Gastroesophageal sphincter (tissue), 4 donors: ENCODE data around the gene LTF. TPM values are rescaled to one million over a fixed set of nuclear protein-coding genes. Genes with fewer than 3 reads are reported as not detected.

Experiments
- ATAC-seq: fragments of 150-250 bp; one replicate; pipeline ENCODE4 v1.9.1; 2016; ENCODE audit warnings: mild to moderate bottlenecking, moderate library complexity
- H3K27ac ChIP-seq, 4 donors: fragments of 200-600 bp; sonication (generic) in 3 of 4; 1 replicate in 3 of 4; 2 replicates in 1 of 4; pipeline ENCODE4 v1.5.1; 2016 to 2019
- H3K27me3 ChIP-seq: fragments of 200-600 bp; sonication (generic); one replicate; pipeline ENCODE4 v1.5.1; 2019
- H3K36me3 ChIP-seq, 2 donors: fragments of 200-600 bp; sonication (generic); one replicate each; pipeline ENCODE4 v1.5.1; 2019; ENCODE audit warnings: control low read depth in 1 of 2
- H3K4me1 ChIP-seq, 3 donors: fragments of 200-600 bp; sonication (generic); 1 replicate in 2 of 3; 2 replicates in 1 of 3; pipeline ENCODE4 v1.5.1; 2016 to 2019; ENCODE audit warnings: control low read depth in 2 of 3
- H3K4me3 ChIP-seq, 2 donors: fragments of 200-600 bp; sonication (generic); one replicate each; pipeline ENCODE4 v1.5.1; 2019; ENCODE audit warnings: mild to moderate bottlenecking in 1 of 2, moderate library complexity in 1 of 2
- H3K9me3 ChIP-seq, 3 donors: fragments of 200-600 bp; sonication (generic); one replicate each; pipeline ENCODE4 v1.5.1; 2017 to 2019; ENCODE audit warnings: control low read depth in 2 of 3
- EP300 ChIP-seq: sonication (generic); formaldehyde crosslinking; IDR thresholded peaks from one replicate; pipeline ENCODE4 v1.6.1; 2017; ENCODE audit warnings: antibody characterized with exemption, mild to moderate bottlenecking
- POLR2A ChIP-seq, 2 donors: fragments of 450-650 bp; IDR thresholded peaks; one replicate each; pipeline ENCODE4 v1.6.1; 2017; ENCODE audit warnings: antibody characterized with exemption in 2 of 2, mild to moderate bottlenecking in 2 of 2, moderate library complexity in 1 of 2
- POLR2AphosphoS5 ChIP-seq: sonication (generic); formaldehyde crosslinking; IDR thresholded peaks from one replicate; pipeline ENCODE4 v1.6.1; 2017; ENCODE audit warnings: antibody characterized with exemption
- WGBS, 2 donors: methylation state at CpG; one replicate each; pipeline ENCODE4 v1.1.5; 2018; ENCODE audit warnings: low coverage in 1 of 2; 5-methylcytosine and 5-hydroxymethylcytosine counted together
- total RNA-seq, 4 donors: library from RNA; depleted of rRNA; stranded (reverse); fragments of >200 nt; gene quantifications; one replicate each; pipeline ENCODE4 v1.1.0, GENCODE V29; 2016
- TF ChIP-seq, protein P1 (sequence below), 4 experiments: fragments of 200-600 bp in 2 of 4; fragments of 450-650 bp in 2 of 4; sonication (generic) in 1 of 4; IDR thresholded peaks; one replicate each; pipeline ENCODE4 v1.5.1; 2017 to 2019; ENCODE audit warnings: antibody characterized with exemption in 4 of 4, mild to moderate bottlenecking in 2 of 4, moderate library complexity in 2 of 4

LTF gene
- total RNA-seq, 4 donors from 2014 or later: 1.2 to 198 (median 1.4) TPM

- Histone ChIP-seq H3K36me3 (no peaks in the 10 kb centered on the region), H3K9me3 (peaks cover 0 to 14% (median 0%) of the 10 kb centered on the region in 3 donors), H3K27me3 (peaks cover 28% of the 10 kb centered on the region), H3K27ac (no peak overlapping the region), H3K4me3 (no peak overlapping the region), H3K4me1 (no peaks in the 10 kb centered on the region)
- TF ChIP-seq POLR2A (IDR thresholded peaks at IDR 0.05): no peak
- TF ChIP-seq, protein P1, sequence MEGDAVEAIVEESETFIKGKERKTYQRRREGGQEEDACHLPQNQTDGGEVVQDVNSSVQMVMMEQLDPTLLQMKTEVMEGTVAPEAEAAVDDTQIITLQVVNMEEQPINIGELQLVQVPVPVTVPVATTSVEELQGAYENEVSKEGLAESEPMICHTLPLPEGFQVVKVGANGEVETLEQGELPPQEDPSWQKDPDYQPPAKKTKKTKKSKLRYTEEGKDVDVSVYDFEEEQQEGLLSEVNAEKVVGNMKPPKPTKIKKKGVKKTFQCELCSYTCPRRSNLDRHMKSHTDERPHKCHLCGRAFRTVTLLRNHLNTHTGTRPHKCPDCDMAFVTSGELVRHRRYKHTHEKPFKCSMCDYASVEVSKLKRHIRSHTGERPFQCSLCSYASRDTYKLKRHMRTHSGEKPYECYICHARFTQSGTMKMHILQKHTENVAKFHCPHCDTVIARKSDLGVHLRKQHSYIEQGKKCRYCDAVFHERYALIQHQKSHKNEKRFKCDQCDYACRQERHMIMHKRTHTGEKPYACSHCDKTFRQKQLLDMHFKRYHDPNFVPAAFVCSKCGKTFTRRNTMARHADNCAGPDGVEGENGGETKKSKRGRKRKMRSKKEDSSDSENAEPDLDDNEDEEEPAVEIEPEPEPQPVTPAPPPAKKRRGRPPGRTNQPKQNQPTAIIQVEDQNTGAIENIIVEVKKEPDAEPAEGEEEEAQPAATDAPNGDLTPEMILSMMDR (IDR thresholded peaks at IDR 0.05): no peak
- TF ChIP-seq EP300: no peak
- no peak for TF ChIP-seq POLR2AphosphoS5
- 72 to 77% methylated on average over 5 to 6 of the region's 6 CpGs for WGBS, 2 donors
- ATAC-seq: no peak
These were observed 13.1 kb upstream of the LTF start for GRCh38 chr3:46477756-46478155.

DNA sequence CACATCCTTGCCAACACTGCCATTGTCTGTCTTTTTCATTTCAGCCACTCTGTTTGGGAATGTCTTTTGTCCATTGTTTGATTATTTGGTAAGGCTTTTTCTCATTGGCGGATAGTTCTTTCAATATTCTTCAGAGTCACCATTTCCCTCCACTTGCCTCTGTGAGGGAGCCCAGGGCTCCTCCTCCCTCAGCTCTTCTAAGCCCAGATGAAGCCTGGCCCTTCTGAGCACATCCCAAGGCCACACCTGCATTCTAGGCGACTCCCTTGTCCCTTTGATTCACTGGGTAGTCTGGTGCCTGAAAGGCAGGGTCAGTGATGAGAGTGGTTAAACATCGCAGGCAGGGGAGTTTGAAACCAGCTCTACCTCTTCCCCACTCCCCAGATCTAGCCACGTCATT is 12.4 kb upstream of the LTF start:
- ATAC-seq: no peak
- Histone ChIP-seq H3K9me3 (peaks cover 0 to 14% (median 0%) of the 10 kb centered on the region in 3 donors), H3K4me1 (no peaks in the 10 kb centered on the region), H3K36me3 (no peaks in the 10 kb centered on the region), H3K27me3 (peaks cover 28% of the 10 kb centered on the region), H3K4me3 (no peak overlapping the region), H3K27ac (no peak overlapping the region)
- TF ChIP-seq EP300: no peak
- no peak for TF ChIP-seq POLR2A (IDR thresholded peaks at IDR 0.05)
- TF ChIP-seq, protein P1 (IDR thresholded peaks at IDR 0.05): no peak
- no peak for TF ChIP-seq POLR2AphosphoS5
- 76 to 77% methylated on average over 3 to 4 of the region's 4 CpGs for WGBS, 2 donors

- no peak for TF ChIP-seq POLR2A (IDR thresholded peaks at IDR 0.05)
- Histone ChIP-seq H3K9me3 (peaks cover 0 to 14% (median 0%) of the 10 kb centered on the region in 3 donors), H3K4me1 (no peaks in the 10 kb centered on the region), H3K4me3 (no peak overlapping the region), H3K27ac (no peak overlapping the region), H3K36me3 (no peaks in the 10 kb centered on the region), H3K27me3 (peaks cover 6% of the 10 kb centered on the region)
- WGBS, 2 donors: 86 to 90% methylated on average over 2 of the region's 2 CpGs
- no peak for ATAC-seq
These were observed 8.0 kb upstream of the LTF start for GRCh38 chr3:46472736-46473135.

DNA sequence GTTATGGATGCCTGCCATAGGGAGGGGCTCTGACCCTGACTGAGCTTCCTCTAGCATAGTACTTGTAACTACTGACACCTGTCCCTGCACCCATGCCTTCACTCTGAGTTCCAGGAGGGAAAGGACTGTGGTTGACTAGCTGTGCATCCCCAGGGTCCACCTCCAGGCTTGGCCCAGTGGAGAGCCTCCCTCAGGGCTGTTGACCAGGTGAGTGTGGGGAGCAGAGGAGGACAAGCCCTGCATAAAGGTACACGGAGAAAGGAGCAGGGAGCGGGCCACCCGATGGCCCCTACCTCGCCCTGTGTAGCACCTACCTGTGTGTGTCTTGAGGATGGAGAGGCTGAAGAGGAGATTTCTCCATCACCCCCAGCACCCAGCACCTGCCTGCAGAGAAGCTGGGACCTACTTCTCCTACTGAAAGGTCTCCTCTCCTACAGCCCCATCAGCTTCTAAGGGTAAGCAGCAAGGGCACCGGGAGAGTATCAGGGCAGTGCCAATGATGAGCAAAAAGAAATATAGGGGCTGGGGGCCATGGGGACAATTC is 6.7 kb upstream of the LTF start:
- no peaks in the 10 kb centered on the region for H3K36me3 ChIP-seq
- H3K9me3 ChIP-seq: peaks cover 0 to 14% (median 0%) of the 10 kb centered on the region in 3 donors
- no peak for ATAC-seq
- H3K27ac ChIP-seq: no peak overlapping the region
- H3K27me3 ChIP-seq: peaks cover 6% of the 10 kb centered on the region
- H3K4me3 ChIP-seq: no peak overlapping the region
- 100% methylated on average over 1 of the region's 5 CpGs for WGBS, 2 donors
- TF ChIP-seq POLR2AphosphoS5 (no peak), POLR2A (IDR thresholded peaks at IDR 0.05) (no peak), EP300 (no peak)
- TF ChIP-seq, protein P1 (IDR thresholded peaks at IDR 0.05): no peak
- no peaks in the 10 kb centered on the region for H3K4me1 ChIP-seq

DNA sequence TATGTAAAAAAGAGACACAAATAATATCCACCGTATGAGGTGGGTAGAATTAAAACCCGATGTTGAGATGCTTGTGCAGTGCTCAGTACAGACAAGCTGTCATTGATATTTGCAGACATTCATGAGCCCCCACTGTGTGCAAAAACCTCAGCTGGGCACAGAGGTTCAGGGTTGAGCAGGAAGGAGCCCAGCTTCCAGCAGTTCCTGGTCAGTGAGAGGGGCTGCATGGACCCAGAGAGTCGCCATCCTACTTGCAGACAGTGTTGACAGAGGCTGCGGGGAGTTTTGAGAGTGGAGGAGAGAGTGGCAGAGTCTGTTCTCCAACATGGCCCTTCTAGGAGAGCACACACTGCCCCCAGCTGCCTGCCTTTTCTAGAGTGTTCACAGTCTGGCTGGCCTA is 6.1 kb upstream of the LTF start:
- peaks cover 0 to 14% (median 0%) of the 10 kb centered on the region in 3 donors for H3K9me3 ChIP-seq
- H3K27ac ChIP-seq: no peak overlapping the region
- H3K4me1 ChIP-seq: peaks cover 0 to 6% (median 0%) of the 10 kb centered on the region in 3 donors
- peaks cover 7% of the 10 kb centered on the region for H3K27me3 ChIP-seq
- ATAC-seq: no peak
- no peaks in the 10 kb centered on the region for H3K36me3 ChIP-seq
- no peak for TF ChIP-seq EP300
- TF ChIP-seq POLR2A (IDR thresholded peaks at IDR 0.05): no peak
- TF ChIP-seq, protein P1 (IDR thresholded peaks at IDR 0.05): no peak
- TF ChIP-seq POLR2AphosphoS5: no peak
- no peak overlapping the region for H3K4me3 ChIP-seq
- 83 to 96% methylated on average over 3 to 4 of the region's 4 CpGs for WGBS, 2 donors
